Heart left ventricle (tissue), 16 donors: ENCODE measurements around the gene MTHFR. TPM values are rescaled to one million over a fixed set of nuclear protein-coding genes. Genes with fewer than 3 reads are reported as not detected.

Experiments
- ATAC-seq, 4 donors: fragments of 200-7000 bp; cut with Tn5 transposase; one replicate each; pipeline ENCODE4 v1.9.1; 2020 to 2022; ENCODE audit warnings: moderate library complexity in 4 of 4, mild to moderate bottlenecking in 3 of 4, moderate number of reproducible peaks in 1 of 4
- DNase-seq, 5 donors: peaks; one replicate each; pipeline ENCODE4 v3.0.0-alpha.2; 2020
- H3K27ac ChIP-seq, 12 donors: fragments of 200-600 bp; sonication (generic) in 4 of 12; one replicate each; pipeline versions ENCODE4 v1.5.0 to v1.8.0; 2016 to 2022; ENCODE audit warnings: mild to moderate bottlenecking in 2 of 12
- H3K27me3 ChIP-seq, 9 donors: fragments of 200-600 bp; sonication (generic) in 2 of 9; one replicate each; pipeline versions ENCODE4 v1.5.1 to v1.8.0; 2016 to 2022; ENCODE audit warnings: mild to moderate bottlenecking in 3 of 9
- H3K36me3 ChIP-seq, 9 donors: fragments of 200-600 bp; sonication (generic) in 2 of 9; one replicate each; pipeline versions ENCODE4 v1.5.0 to v1.8.0; 2018 to 2022; ENCODE audit warnings: mild to moderate bottlenecking in 2 of 9
- H3K4me1 ChIP-seq, 12 donors: fragments of 200-600 bp; sonication (generic) in 4 of 12; one replicate each; pipeline versions ENCODE4 v1.5.0 to v1.8.0; 2016 to 2022; ENCODE audit warnings: mild to moderate bottlenecking in 3 of 12
- H3K4me3 ChIP-seq, 12 donors: fragments of 200-600 bp; sonication (generic) in 4 of 12; one replicate each; pipeline versions ENCODE4 v1.5.0 to v1.8.0; 2017 to 2022; ENCODE audit warnings: mild to moderate bottlenecking in 9 of 12, moderate library complexity in 4 of 12
- H3K9me3 ChIP-seq, 12 donors: fragments of 200-600 bp; sonication (generic) in 4 of 12; one replicate each; pipeline versions ENCODE4 v1.5.0 to v1.8.0; 2016 to 2022; ENCODE audit warnings: mild to moderate bottlenecking in 1 of 12
- POLR2A ChIP-seq, 2 donors: fragments of 450-650 bp; IDR thresholded peaks; one replicate each; pipeline ENCODE4 v1.6.1; 2017; ENCODE audit warnings: antibody characterized with exemption in 2 of 2, mild to moderate bottlenecking in 2 of 2, moderate library complexity in 2 of 2
- WGBS, 4 donors: extraction: QIAGEN DNeasy Blood & Tissue Kit in 2 of 4; methylation state at CpG; one replicate each; pipeline versions ENCODE4 v1.1.5 to v1.1.7; 2013 to 2018; 5-methylcytosine and 5-hydroxymethylcytosine counted together
- intact Hi-C, 10 donors: fragments of 100-400 bp; cut with DNase I; formaldehyde crosslinking; loops; one replicate each; pipeline versions ENCODE4 v1.11.1 to v1.14.2; 2022
- polyA plus RNA-seq, 2 donors: library from polyadenylated mRNA; stranded (reverse); fragments of 200-250 nt; gene quantifications; one replicate each; pipeline ENCODE4 v1.2.3, GENCODE V29; 2013
- total RNA-seq, 9 donors: library from RNA; depleted of rRNA in 2 of 9; stranded (reverse); fragments of >200 nt in 2 of 9; fragmentation: NEBNext Ultra II Directional in 3 of 9; extraction: Animal tissue kit (Norgen Biotek cat#: 25700) in 3 of 9; gene quantifications; one replicate each; pipeline versions ENCODE4 v1.1.0 to v1.2.4, GENCODE V29; 2016 to 2023
- TF ChIP-seq, protein P1 (sequence below), 12 donors: fragments of 200-600 bp; sonication (generic) in 4 of 12; IDR thresholded peaks; one replicate each; pipeline versions ENCODE4 v1.5.0 to v1.8.0; 2018 to 2022; ENCODE audit warnings: antibody characterized with exemption in 12 of 12, mild to moderate bottlenecking in 5 of 12
- donor health status: ischemic (EF 13 %, LVEDD 7.1; RV severe dilation, severe dysfunction).
- donor health status: healthy with polysubstance abuse.
- donor health status: DM: no; HTN: yes; CAD: no.
- donor health status: DM: no; HTN: no; CAD: no.
- donor health status: ischemic (EF 25% LVEDD 6.9; RV normal size, moderate dysfunction).
- donor health status: ischemic (EF 25% LVEDD 5.7; RV mildly dilated, moderate dysfunction).
- donor health status: healthy.
- donor health status: DM: yes; HTN: yes; CAD: no.
- donor health status: ischemic (EF 35%, LVEDD 5.7; RV mildly dilated, moderate dysfunction).
- donor health status: nonischemic (EF 11% LVEDD 7.7; RV severe dilation, severe dysfunction).
- donor health status: DM: yes; HTN: yes; CAD: no.
- donor health status: PGD.
- donor health status: ischemic (EF 29% LVEDD 5.4; RV normal size, mild dysfunction).
- donor health status: nonischemic (EF 23%, LVEDD 6.1; RV moderate dilation, normal function).

The MTHFR gene
- total and polyA plus RNA-seq, 11 donors: 21.9 to 61.2 (median 38.1) TPM

GRCh38 chr1:11767922-11768704, 37.7 kb downstream of the MTHFR start:
- DNase-seq (no peak), ATAC-seq (no peak)
- Histone ChIP-seq H3K36me3 (no peaks in the 10 kb centered on the region), H3K9me3 (no peaks in the 10 kb centered on the region), H3K4me3 (no peak overlapping the region), H3K27ac (no peak overlapping the region), H3K27me3 (no peaks in the 10 kb centered on the region), H3K4me1 (peaks cover 0 to 12% (median 3%) of the 10 kb centered on the region in 12 donors)
- intact Hi-C loops: no loop called here
- WGBS, 4 donors: 80 to 84% (median 83%) methylated on average over 12 to 16 of the region's 16 CpGs
- TF ChIP-seq POLR2A (IDR thresholded peaks at IDR 0.05): no peak
- TF ChIP-seq, protein P1, sequence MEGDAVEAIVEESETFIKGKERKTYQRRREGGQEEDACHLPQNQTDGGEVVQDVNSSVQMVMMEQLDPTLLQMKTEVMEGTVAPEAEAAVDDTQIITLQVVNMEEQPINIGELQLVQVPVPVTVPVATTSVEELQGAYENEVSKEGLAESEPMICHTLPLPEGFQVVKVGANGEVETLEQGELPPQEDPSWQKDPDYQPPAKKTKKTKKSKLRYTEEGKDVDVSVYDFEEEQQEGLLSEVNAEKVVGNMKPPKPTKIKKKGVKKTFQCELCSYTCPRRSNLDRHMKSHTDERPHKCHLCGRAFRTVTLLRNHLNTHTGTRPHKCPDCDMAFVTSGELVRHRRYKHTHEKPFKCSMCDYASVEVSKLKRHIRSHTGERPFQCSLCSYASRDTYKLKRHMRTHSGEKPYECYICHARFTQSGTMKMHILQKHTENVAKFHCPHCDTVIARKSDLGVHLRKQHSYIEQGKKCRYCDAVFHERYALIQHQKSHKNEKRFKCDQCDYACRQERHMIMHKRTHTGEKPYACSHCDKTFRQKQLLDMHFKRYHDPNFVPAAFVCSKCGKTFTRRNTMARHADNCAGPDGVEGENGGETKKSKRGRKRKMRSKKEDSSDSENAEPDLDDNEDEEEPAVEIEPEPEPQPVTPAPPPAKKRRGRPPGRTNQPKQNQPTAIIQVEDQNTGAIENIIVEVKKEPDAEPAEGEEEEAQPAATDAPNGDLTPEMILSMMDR (IDR thresholded peaks at IDR 0.05): no peak

DNA sequence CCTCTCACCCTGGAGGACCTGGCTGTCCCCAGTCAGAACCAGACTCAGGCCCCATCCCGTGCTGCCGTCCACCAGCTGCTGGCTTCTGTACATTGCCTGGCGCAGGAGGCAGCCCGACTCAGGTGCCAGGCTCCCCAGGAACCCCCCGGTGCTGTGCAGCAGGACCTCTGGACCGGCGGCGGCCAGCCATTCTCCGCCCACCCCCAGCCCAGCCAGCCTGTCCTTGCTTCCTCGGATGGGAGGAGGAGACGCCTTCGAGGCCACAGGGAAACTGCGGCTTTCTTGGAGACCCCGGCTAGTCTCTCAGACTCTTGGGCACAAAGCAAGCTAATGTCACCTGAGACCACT, 39.4 kb downstream of the MTHFR start:
- intact Hi-C loops: no loop called here
- no peak for TF ChIP-seq POLR2A (IDR thresholded peaks at IDR 0.05)
- TF ChIP-seq, protein P1 (IDR thresholded peaks at IDR 0.05): no peak
- Histone ChIP-seq H3K36me3 (no peaks in the 10 kb centered on the region), H3K4me3 (no peak overlapping the region), H3K9me3 (no peaks in the 10 kb centered on the region), H3K4me1 (peaks cover 0 to 15% (median 6%) of the 10 kb centered on the region in 12 donors), H3K27me3 (peaks cover 1 to 15% (median 11%) of the 10 kb centered on the region in 9 donors), H3K27ac (no peak overlapping the region)
- ATAC-seq (no peak), DNase-seq (no peak)
- 88 to 92% (median 89%) methylated on average over 6 to 14 of the region's 14 CpGs for WGBS, 4 donors

DNA sequence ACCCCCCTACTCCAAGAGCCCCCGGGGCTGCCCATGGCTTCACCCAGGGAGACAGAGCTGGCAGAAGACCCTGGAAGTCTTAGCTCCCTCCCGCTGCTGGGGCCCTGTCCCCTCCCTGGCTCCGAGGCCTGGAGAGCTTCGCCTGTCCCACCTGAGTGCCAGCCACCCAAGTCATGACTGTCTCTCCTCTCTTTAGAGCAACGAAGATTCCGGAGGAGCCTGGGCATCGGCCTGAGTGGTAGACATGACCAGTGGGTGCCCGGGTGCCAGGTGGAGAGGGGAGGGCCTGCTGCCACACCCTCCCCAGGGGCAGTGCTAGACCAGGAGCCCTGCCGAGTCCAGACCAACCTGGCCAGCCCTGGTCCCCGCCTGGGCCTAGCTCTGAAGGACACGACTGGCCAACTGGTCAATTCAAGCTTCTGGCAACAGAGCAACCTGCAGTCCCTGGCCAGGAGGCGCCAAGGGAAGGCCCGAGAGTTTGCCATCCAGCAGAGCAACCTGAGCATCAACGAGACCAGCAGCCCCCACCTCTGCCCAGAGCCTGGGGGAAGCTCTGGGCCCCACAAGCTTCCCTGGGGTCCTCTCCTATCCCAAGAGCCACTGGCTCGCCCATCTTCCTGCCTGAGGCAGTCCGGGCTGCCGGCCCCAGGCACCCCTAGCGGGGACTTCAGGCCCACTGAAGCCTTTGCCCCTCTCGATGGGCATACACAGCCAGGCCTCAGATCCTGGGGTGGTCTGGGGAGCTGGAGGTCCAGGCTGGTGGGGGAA, 39.9 kb downstream of the MTHFR start:
- H3K9me3 ChIP-seq: no peaks in the 10 kb centered on the region
- 90 to 92% (median 91%) methylated on average over 8 to 19 of the region's 19 CpGs for WGBS, 4 donors
- no peak for ATAC-seq

More for the DNA sequence above, 39.9 kb downstream of the MTHFR start:
- no peak for DNase-seq
- Histone ChIP-seq H3K36me3 (no peaks in the 10 kb centered on the region), H3K4me3 (no peak overlapping the region), H3K27ac (no peak overlapping the region), H3K27me3 (peaks cover 6 to 21% (median 14%) of the 10 kb centered on the region in 9 donors), H3K4me1 (peaks cover 0 to 15% (median 6%) of the 10 kb centered on the region in 12 donors)
- TF ChIP-seq POLR2A (IDR thresholded peaks at IDR 0.05): no peak
- TF ChIP-seq, protein P1 (IDR thresholded peaks at IDR 0.05): no peak
- intact Hi-C loops: no loop called here
